Superior temporal gyrus (tissue), 1 donor: ENCODE measurements around the gene MTSS2.
A peak's percentile ranks its signal among the peaks of the same experiment; 100 is the strongest.

Experiments
- DNase-seq: peaks from one replicate; pipeline ENCODE4 v3.0.0-alpha.2; 2016; ENCODE audit errors: extremely low spot score

MTSS2 gene, protein sequence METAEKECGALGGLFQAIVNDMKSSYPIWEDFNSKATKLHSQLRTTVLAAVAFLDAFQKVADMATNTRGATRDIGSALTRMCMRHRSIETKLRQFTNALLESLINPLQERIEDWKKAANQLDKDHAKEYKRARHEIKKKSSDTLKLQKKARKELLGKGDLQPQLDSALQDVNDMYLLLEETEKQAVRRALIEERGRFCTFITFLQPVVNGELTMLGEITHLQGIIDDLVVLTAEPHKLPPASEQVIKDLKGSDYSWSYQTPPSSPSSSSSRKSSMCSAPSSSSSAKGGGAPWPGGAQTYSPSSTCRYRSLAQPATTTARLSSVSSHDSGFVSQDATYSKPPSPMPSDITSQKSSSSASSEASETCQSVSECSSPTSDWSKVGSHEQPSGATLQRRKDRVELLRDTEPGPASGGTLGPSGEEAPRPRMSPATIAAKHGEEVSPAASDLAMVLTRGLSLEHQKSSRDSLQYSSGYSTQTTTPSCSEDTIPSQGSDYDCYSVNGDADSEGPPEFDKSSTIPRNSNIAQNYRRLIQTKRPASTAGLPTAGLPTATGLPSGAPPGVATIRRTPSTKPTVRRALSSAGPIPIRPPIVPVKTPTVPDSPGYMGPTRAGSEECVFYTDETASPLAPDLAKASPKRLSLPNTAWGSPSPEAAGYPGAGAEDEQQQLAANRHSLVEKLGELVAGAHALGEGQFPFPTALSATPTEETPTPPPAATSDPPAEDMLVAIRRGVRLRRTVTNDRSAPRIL

DNA sequence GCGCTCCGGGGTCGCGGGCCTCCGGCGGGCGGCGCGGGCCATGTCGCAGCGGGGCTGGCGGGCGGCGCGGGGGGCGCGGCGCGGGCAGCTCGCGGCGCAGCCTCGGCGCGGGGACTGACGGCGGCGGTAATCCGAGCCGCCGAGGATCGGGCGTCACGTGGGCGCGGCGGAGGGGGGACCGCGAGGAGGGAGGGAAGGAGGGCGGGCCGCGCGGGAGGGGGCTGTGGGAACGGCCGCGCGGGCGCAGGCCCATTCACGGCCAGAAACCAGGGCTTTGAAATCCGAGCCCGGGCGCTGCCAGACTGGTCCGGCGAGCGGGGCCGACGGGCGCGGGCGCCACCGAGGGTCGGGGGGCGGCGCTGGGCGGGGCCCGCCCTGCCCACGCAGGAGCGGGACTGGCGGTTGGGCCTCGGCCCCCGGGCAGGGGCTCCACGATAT lies at the start of gene MTSS2:
Gene MTSS2, minus strand, starts transcription at position 116 of the 438 bp plus-strand sequence. CDS start 262 bp downstream, outside the sequence.
- peak; percentile 81 for DNase-seq

DNA sequence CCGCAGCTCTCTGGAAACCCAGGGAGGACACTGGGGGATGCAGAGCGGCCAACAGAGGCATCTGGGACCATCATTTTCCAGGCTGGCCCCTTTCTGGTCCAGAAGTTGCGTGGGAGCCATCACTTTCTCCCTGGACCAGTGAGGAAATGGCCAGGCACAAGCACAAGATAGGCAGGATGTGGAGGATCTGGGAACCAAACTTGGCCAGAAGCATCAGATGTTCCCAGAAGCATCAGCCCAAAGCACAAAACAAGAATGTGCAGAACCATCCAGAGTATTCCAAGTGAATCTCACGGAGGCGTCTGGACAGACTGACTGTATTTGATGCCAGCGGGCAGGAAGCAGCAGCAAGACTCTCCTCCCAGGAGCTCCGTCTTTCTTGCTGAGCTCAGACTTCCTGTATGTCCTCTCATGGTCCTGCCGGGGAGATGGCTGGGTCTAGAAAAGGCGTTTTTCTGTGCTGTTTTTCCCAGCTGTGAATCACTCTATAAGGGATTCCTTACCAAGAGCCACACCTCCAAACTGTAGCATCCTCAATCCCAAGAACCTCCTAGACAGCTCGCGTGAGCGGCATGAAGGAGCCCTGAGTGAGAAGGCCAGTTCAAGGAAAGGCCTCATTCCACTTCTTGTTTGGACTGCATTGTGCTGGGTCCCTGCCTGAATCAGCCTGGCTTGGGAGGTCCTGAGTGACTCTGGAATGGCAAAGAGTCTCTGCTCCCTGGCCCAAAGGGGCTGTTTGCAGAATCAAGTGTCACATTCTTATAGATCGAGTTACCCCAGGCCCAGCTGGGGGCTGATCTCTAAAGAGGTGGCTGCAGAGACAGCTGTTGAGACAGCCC lies 49.5 kb upstream of the MTSS2 start:
- no peak for DNase-seq

DNA sequence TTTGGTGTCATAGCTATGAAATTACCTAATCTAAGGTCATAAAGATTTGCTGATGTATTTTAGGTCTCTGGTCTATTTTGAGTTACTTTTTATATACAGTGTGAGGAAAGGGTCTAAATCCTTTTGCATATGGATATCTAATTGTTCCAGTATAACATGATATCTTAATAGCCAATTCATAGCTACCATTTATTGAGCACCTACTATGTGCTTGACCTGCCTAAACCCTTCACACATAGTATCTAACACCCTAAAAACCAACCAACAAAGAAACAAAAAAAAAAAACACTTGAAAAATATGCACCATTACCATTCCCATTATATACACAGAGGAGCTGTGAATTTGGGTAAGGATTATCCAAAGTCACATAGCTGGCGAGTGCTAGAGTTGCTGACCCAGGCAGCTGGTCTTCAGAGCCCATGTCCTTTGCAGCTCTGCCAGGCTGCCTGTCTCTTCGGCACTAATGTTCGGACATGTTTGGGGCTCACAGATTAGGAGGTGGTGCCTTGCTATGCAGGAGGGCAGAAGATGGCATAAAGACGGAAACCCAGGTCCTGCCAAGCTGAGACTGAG lies 48.8 kb upstream of the MTSS2 start:
- DNase-seq, result no peak

DNA sequence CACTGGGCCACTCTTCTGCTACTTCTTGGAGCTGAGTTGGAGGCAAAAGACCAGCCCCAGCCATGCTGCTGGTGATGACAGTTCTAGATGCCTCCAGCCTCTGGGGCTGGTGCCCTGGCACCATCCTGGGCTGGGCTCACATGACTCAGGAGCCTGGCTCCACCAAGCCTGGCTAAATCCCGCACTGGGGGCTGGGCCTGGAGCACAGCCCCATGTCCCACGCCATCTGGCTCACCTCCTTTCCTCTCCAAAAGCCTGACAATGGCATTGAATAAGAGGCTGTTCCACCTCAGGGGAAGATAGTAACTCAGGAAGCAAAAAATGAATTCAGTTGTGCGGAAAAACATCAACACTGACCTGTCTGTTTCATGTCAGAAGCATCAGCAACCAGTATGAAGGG lies 45.1 kb upstream of the MTSS2 start:
- no peak for DNase-seq

DNA sequence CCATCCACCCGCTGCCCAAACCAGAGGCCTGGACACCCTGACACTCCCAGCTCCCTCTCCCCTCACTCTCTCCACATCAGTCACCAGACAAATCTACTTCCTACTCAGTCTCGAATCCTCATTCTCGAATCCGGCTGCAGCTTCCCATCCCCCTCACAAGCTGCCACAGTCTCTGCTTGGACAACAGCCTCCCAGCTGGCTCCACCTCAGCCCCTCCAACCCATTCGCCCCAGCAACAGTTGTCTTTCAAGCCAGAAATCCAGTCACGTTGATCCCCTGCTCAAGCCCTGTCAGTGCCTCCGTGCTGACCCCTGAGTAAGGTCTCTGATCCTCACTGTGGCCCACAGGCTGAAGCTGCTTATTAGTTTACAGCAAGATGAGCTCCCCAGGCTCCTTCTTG lies 44.2 kb upstream of the MTSS2 start:
- no peak for DNase-seq

DNA sequence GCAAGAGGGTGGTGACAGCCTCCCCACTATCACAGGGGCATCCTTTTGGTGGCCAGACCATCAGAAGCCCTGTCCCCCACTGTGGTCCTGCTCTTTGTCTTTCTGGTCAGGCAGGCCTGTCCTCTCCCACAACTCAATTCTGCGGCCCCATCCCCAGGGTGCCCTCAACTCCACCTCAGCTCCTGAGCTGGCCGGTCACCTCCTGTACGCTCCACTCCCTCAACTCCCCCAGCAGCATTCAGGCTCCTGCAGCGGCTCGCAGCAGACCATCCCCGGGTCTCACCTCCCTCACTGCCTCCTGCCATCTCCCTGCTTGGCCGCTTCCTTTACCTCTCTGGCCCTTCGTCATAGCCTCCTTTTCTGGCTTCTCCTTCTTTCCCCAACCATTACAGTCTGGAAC lies 43.4 kb upstream of the MTSS2 start:
- no peak for DNase-seq

DNA sequence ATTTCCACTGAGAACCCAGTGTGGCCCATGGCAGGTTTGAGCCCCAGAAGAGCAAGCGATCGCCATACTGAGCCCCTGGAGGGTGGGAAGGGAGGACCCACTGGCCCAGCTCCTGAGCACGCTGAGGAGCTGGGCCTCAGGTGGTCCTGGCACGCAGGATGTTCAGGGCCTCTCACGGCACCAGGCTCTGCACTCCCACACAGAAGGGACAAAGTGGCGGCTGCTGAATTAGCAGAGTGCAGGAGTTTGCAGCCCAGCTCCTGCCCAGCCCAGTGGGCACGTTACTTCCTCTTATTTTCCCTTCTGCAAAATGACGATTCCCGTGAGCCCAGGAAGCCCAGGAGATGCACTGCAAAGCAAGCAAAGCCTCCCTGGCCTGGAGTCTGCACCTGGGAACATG lies 42.3 kb upstream of the MTSS2 start:
- no peak for DNase-seq

DNA sequence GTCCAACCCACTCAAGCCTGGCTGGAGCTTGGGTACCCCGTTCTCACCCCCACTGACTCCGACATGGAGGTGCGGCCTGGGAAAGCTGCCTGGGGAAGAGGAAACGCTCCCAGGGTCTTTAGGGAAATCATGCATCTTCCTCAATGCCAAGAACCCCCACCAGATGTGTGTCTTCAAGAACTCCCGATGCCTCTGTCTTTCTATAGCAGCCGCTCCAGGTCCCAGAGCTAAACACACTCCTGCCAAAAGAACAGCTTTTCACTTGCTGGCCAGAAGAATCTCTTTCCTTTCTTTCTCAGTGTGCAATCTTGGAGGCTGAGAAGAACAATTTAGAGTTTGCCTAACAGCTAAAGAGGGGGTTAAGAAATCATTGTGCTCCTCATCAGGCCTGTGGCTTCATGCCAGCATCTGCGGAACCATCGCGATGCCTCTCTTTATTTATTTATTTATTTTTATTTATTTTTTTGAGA lies 41.1 kb upstream of the MTSS2 start:
- DNase-seq, result no peak

DNA sequence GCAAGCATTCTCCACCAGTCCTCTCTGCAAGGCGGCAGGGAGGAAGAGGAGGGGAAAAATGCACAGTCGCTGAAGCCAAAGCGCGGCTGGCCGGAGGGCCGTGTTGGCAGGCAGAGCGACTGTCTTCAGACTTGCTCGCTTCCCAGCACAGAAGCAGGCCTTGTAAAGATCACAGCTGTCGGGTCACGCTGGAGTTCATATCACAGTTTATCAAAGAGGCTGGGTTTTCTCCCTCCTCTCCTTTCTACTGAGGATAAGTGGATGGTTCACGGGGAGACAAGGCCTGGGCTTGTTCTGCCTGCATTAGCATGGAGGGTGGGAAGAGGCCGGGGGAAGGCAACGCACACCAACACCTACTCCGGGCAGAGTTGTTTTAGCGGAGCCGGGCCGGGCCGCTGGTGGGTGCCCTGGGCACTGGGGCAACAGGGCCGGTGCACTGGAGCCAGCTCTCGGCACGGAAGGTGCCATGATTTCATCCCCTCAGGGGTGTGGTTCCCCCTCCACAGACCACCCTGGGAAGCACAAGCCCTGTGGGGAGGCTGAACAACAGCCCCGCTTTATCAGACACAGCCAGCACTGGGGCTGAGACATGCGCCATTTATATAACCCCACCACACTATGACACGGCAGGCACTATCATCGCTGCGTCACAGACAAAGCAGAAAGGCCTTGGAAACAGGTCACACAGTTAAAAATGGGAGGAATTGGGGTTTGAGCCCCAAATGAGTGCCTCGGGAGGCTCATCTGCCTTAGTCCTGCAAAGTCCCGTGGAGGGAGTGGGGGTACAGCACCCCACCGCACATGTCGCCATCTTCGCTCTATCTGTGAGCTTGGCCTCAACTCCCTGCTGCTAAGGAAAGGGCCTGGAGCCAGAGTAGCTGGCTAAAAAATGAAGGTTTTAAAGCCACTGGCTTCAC lies 40.3 kb upstream of the MTSS2 start:
- peak; percentile 93 for DNase-seq

DNA sequence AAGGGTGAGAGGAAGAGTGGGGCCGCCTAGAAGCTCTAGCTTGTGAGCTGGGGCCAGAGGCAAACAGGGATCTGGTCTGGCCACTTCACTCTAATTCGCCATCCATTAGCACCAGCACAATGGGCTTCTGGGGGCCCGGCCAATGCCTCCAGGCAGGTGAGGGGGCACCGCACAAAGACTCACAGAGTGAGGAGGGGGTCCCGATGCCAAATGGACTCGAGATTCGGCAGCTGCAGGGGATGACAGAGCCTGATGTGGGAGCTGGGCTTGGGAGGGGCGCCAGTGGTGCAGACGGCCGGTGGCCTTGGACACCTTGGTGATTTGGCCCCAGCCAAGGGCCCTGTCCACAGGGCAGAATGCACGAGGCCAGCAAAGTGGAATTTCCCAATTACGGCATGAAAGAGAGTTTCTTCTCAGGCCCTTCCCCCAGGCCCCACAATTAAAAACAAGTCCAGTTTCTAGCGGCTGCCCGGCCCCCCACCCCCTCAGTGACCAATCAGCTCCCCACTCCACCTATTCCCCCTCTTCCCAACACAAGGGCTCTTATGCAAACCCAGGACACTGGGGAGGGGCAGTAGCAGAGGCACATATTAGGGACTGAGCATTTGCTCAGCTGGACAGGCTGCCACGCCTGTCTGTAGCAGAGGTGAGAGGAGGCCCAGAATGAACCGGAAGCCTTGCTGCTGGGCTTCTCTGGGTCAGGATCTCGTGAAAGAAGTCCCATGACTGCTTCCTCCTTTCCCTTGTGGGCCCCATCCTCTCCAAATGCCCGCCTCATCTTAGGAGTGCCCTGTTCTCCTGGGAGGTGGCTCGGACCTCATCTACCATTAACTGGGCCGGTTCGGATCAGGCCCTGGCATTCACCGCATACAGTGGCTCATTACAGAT lies 39.4 kb upstream of the MTSS2 start:
- no peak for DNase-seq

DNA sequence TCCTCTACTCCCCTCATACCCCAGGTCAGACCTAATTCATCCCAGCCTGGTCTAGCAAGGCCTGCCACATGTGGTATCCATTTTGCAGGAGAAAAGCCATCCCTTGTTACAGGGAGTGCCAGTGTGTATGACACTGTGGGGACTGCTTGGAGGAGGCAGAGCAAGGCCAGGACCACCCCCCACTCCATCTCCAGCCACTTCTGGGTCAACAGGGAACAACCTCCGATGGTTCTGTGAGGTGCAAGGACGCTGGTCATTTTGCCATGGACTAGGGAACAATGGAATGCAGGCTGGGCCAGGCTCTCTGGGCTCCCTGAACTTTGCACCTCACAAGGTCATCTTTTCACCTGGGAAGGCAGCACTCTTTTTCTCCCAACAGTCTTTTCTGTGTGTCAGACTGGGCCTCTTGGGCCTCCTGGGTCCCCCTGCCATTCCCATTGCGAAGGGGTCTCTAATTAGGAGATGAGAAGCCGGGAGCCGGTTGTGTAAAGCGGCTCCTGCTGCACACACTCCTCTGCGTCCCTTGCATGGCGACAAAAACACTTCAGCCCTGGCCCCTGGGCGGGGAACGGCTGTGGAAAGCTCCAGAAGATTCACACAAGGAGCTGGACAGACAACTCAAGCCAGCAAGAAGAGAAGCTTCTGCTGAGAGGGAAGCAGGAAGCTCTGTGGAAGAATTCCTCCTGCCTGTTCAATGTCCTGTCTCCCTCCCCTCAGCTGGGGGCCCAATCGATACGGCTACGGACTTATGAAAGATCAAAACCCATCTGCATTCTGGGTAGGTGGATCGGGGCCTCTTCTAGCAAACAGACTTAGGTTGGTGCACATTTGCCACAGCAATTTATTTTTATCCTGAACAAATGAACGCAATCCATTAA lies 38.5 kb upstream of the MTSS2 start:
- no peak for DNase-seq

DNA sequence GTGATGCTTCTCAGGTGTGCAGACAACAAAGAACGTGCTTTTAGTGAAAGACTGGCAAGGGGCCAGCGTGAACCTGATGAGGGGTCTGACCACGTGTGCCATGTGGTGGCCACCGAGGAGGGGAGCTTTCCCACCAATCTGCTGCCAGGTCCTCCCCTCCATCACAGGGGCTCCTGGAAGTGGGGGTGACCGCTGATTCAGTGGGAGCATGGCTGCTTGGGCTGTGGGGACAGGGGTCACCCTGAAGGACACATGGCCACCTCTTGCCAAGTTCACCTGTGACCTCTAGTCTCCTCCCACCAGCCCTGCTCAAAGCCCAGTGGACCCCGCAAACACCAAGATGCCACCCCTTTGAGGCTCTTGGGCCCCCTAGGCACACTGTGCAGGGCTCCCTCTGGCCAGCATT lies 37.9 kb upstream of the MTSS2 start:
- DNase-seq, result no peak

DNA sequence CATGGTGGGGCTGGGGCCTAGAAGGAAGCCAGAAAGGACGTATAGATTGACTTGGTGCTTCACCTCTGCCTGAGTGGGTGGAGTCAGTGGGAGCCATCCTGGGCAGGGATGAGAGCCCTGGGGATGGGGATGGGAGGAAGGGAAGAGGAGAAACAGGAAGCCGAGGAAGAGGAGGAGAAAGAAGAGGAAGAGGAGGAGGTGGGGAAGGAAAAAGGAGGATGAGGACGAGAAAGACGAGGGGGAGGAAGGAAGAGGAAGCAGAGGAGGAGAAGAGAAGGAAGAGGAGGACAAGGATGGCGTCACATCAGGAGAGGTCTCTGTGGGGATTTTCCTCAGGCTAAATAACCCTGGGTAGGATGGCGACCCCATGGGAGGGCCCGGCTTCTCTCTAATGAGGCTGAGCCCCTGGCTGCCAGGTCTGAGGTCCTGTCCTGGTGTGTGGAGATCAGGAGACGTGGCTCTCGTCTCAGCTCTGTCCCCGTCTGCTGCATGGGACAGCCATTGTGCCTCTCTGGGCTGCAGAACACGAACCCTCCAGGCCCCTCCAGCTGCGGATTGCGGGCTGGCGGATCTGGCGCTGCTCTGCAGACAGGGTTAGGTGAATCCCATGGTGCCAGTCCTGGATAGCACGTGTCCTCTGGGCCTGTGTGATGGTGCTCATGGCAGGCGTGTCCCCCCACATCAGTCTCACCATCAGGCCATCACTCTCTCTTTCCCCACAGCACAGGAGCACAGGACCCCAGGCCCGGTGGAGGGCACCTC lies 35.5 kb upstream of the MTSS2 start:
- no peak for DNase-seq

DNA sequence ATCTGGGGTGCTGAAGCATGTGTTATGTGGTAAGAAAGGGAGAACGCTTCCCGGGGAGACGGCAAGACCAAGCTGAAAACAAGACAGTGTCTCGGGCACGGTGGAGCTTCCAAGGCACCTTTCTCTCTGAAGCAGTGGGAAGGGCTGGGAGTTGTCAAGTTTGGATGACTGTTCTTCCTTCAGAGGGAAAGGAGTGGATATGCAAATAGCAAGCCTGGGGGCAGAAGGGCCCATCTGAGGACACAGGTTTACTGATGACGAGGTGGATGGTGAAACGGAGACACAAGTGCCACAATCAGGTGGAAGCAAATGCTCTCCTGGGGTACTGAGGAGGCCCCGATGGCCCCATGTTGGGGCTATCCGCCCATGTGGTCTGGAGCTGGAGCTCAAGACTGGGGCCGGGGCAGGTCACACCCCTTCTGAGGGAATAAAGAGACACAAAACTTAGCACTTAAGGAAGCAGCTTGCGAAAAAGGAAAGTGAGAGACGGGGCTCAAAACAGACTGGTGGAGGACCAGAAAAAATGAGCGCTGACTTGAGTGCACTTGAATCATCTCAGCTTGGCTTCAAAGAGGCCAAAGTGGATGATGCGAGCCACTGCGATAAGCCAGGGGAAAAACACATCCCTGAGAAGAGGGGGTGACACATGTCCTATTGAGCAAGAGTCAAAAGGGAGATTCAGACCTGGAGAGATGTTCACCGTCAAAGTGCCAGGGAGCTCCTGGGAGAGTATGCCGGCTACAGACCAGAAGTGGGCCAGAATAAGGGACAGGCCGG lies 34.8 kb upstream of the MTSS2 start:
- no peak for DNase-seq

DNA sequence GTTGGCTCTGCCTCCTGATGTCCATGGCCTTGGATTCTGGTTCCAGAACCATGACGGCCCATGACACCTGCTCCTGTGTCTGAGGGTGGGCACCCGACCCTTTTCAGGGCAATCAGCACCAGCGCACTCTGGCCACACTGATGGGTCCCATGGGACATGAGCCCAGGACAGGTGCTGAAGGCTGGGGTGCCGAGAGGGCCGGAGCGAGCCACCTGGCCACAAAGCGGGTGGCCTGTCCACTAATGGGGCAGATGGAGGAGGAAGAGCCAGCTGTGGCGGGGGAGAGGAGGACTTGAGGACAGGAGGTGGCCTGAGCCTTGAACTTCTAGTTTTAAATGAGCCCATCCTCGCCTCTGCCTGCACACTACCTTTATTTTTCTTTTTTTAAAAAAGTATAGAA lies 31.2 kb upstream of the MTSS2 start:
- DNase-seq, result no peak

DNA sequence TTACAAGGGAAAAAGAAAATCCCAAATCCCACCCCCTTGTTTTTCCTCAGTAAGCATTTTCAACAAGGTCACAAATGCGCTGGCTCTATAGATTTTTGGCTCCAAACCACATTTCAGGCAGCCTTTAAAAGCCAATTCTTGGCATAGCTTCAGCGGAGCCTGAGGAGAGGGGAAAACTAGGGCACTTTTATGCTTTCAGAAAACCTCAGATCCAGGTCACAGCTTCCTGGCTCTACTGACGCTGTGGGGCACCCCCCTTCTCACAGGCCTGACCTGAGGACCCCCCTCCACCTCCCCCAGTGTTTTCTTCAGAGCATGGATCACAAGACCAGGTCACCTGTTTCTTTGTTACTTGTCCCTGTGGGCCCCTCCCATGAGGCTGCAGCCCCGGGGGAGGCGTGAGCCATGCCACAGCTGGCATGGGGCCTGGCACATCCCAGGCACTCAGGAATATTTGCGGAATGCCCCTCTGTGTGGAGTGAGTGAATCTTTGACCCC lies 30.1 kb upstream of the MTSS2 start:
- DNase-seq, result no peak
